ENCODE data around the gene MAPK11. TPM values are rescaled to one million over a fixed set of nuclear protein-coding genes. Genes with fewer than 3 reads are reported as not detected.

MAPK11 gene
- total RNA-seq, 1 experiment from 2014 or later = 7.6 TPM

DNA sequence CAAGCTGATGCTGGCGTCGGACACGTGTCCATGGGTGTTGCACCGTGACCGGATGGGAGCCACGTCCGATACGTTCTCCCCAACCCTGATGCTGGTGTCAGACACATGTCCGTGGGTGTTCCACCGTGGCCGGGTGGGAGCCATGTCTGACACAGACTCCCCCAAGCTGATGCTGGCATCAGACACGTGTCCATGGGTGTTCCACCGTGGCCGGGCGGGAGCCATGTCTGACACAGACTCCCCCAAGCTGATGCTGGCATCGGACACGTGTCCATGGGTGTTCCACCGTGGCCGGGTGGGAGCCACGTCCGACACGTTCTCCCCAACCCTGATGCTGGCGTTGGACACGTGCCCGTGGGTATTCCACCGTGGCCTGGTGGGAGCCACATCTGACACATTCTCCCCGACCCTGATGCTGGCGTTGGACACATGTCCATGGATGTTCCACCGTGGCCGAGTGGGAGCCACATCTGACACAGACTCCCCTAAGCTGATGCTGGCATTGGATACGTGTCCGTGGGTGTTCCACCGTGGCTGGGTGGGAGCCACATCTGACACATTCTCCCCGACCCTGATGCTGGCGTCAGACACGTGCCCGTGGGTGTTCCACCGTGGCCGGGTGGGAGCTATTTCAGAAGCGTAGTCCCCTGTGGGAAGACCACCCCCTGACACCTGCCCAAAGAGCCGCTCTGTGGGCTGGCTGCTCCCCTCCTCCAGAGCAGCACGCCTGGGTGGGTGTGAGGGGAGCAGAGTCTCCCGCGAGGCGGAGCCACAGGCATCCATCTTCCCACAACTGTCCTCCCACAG, 49.4 kb downstream of the MAPK11 start:
- no peaks in the 10 kb centered on the region for H3K9me2 ChIP-seq (replicated peaks; ENCODE audit: low read length)
- TSS peak; percentile 14 for BruUV-seq (replicated peaks)
- H3K9ac ChIP-seq (ENCODE audit: low read length) = no peak overlapping the region
- TF ChIP-seq EZH2phosphoT487 (IDR thresholded peaks at IDR 0.05; ENCODE audit: borderline replicate concordance, low read length) (no peak), CTCF (conservative IDR thresholded peaks at IDR 0.05; ENCODE audit: low read depth, low read length) (no peak), EZH2 (IDR thresholded peaks at IDR 0.05; ENCODE audit: low read length, unreplicated experiment) (no peak)
- peaks cover 3% of the 10 kb centered on the region; the same call in 1 of the 2 replicates for H3K36me3 ChIP-seq (ENCODE audit: low read depth, low read length)
- POLR2A ChIA-PET (ENCODE audit: unreplicated experiment) = no interaction called here
- H3K27me3 ChIP-seq (ENCODE audit: low read length) = no peaks in the 10 kb centered on the region
- no peak overlapping the region for H2AFZ ChIP-seq (ENCODE audit: low read length)
- no peaks in the 10 kb centered on the region for H3K4me1 ChIP-seq (ENCODE audit: insufficient read depth, low read length)
- H4K20me1 ChIP-seq (ENCODE audit: low read length) = no peaks in the 10 kb centered on the region
- no peak overlapping the region for H3K27ac ChIP-seq (ENCODE audit: low read length)
- intact Hi-C loops (cut with micrococcal nuclease) = no loop called here
- no peak overlapping the region for H3K4me2 ChIP-seq (ENCODE audit: low read length)
- H3F3A ChIP-seq (ENCODE audit: low read length, unreplicated experiment) = no peaks in the 10 kb centered on the region
- no peak for ATAC-seq
- CTCF ChIA-PET = no interaction called here
- H3K79me2 ChIP-seq (ENCODE audit: low read length) = no peaks in the 10 kb centered on the region
- H3K9me3 ChIP-seq (ENCODE audit: low read length) = no peaks in the 10 kb centered on the region
- H3K4me3 ChIP-seq (ENCODE audit: low read length) = no peak overlapping the region
- no peak for DNase-seq

DNA sequence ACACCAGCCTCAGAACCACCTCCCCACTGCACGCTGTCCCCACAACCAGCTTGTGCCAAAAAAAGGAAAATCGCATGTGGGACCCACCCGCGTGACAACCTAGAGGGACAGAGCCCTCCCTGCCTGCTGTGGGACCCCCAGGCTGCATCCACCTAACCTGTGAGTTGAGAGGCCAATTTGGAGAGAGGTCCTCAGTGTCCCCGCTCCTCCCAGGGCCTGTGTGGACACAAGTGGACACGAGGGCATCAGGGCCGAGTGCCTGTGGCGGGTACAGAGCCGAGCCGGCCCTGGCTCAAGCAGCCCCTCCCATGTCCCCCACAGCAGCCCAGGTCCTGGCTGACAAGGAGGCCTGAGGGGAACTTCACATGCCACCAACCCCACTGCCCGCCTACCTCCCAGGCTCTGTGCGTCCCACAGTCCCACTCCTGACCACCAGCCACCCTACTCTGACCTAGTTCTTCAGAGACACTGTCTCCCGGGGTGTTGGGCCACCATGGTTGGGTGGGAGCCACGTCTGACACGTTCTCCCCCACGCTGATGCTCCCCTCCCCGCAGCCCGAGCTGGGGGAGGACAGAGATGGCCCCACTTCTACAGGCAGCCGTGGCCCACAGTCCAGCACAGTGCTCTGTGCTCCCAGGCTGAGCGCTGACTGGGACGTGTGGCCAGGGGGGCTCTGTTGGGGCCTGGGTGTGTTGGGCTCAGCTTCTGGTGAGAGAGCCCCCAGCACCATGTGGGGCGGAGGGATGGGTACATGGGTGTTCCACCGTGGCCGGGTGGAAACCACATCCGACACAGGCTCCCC, 50.2 kb downstream of the MAPK11 start:
- Histone ChIP-seq H3K9me3 (ENCODE audit: low read length) (no peaks in the 10 kb centered on the region), H3K36me3 (ENCODE audit: low read depth, low read length) (peaks cover 3% of the 10 kb centered on the region; the same call in 1 of the 2 replicates), H3K27me3 (ENCODE audit: low read length) (no peaks in the 10 kb centered on the region), H2AFZ (ENCODE audit: low read length) (no peak overlapping the region), H3K4me2 (ENCODE audit: low read length) (no peak overlapping the region), H3K27ac (ENCODE audit: low read length) (no peak overlapping the region), H3K4me1 (ENCODE audit: insufficient read depth, low read length) (no peaks in the 10 kb centered on the region), H3K79me2 (ENCODE audit: low read length) (no peaks in the 10 kb centered on the region), H3K9ac (ENCODE audit: low read length) (no peak overlapping the region), H3K9me2 (replicated peaks; ENCODE audit: low read length) (no peaks in the 10 kb centered on the region), H3K4me3 (ENCODE audit: low read length) (no peak overlapping the region), H3F3A (ENCODE audit: low read length, unreplicated experiment) (no peaks in the 10 kb centered on the region), H4K20me1 (ENCODE audit: low read length) (no peaks in the 10 kb centered on the region)
- TF ChIP-seq EZH2phosphoT487 (IDR thresholded peaks at IDR 0.05; ENCODE audit: borderline replicate concordance, low read length) (no peak), EZH2 (IDR thresholded peaks at IDR 0.05; ENCODE audit: low read length, unreplicated experiment) (no peak), CTCF (conservative IDR thresholded peaks at IDR 0.05; ENCODE audit: low read depth, low read length) (no peak)
- no TSS peak for BruUV-seq (replicated peaks)
- intact Hi-C loops (cut with micrococcal nuclease) = no loop called here
- ChIA-PET POLR2A (ENCODE audit: unreplicated experiment) (no interaction called here), CTCF (no interaction called here)
- ATAC-seq (no peak), DNase-seq (no peak)
